Natural killer cell (primary cell): ENCODE results near the gene NFKBIE. TPM values are rescaled to one million over a fixed set of nuclear protein-coding genes. Genes with fewer than 3 reads are reported as not detected.

Experiments
- ATAC-seq, 3 donors: fragments of 150-1000 bp in 2 of 3; fragments of 200-7000 bp in 1 of 3; cut with Tn5 transposase; 1 replicate in 1 of 3; 2 replicates in 2 of 3; pipeline ENCODE4 v1.10.0; 2021; ENCODE audit warnings: mild to moderate bottlenecking in 2 of 3, moderate library complexity in 2 of 3
- DNase-seq, 2 donors: peaks; one replicate each; pipeline versions ENCODE4 v3.0.0 to v3.0.0-alpha.2; 2013 to 2021; ENCODE audit warnings: mixed read lengths in 1 of 2
- H3K27ac ChIP-seq: one replicate; pipeline ENCODE4 v1.5.1; 2013; ENCODE audit warnings: mild to moderate bottlenecking, low read length
- H3K27me3 ChIP-seq: one replicate; pipeline ENCODE4 v1.6.1; 2013; ENCODE audit warnings: low read length; ENCODE audit not compliant: control insufficient read depth, insufficient read depth
- H3K36me3 ChIP-seq: one replicate; pipeline ENCODE4 v1.6.1; 2013; ENCODE audit warnings: low read length; ENCODE audit not compliant: control insufficient read depth, insufficient read depth
- H3K4me1 ChIP-seq: one replicate; pipeline ENCODE4 v1.6.1; 2013; ENCODE audit warnings: low read length; ENCODE audit not compliant: control insufficient read depth, insufficient read depth
- H3K4me3 ChIP-seq: one replicate; pipeline ENCODE4 v1.5.1; 2013; ENCODE audit warnings: low read length
- H3K9me3 ChIP-seq: one replicate; pipeline ENCODE4 v1.6.1; 2013; ENCODE audit warnings: low read length; ENCODE audit not compliant: control insufficient read depth, insufficient read depth
- H3K27ac Mint-ChIP-seq, 2 donors: one replicate each; pipeline ENCODE4 v1.8.0; 2022; ENCODE audit warnings: mild to moderate bottlenecking in 2 of 2, mixed read lengths in 2 of 2, moderate library complexity in 1 of 2
- H3K27me3 Mint-ChIP-seq, 2 donors: one replicate each; pipeline ENCODE4 v1.8.0; 2022; ENCODE audit warnings: low read depth in 2 of 2, mixed read lengths in 2 of 2
- H3K36me3 Mint-ChIP-seq: one replicate; pipeline ENCODE4 v1.8.0; 2022; ENCODE audit warnings: mixed read lengths
- H3K4me1 Mint-ChIP-seq, 2 donors: one replicate each; pipeline ENCODE4 v1.8.0; 2022; ENCODE audit warnings: mixed read lengths in 2 of 2
- H3K4me3 Mint-ChIP-seq: one replicate; pipeline ENCODE4 v1.8.0; 2022; ENCODE audit warnings: mild to moderate bottlenecking, moderate library complexity, mixed read lengths
- H3K9me3 Mint-ChIP-seq, 2 donors: one replicate each; pipeline ENCODE4 v1.8.0; 2022; ENCODE audit warnings: mixed read lengths in 2 of 2
- WGBS: methylation state at CpG from one replicate; pipeline ENCODE4 v1.1.7; 2013; ENCODE audit warnings: missing lambda C conversion rate; ENCODE audit not compliant: insufficient coverage; 5-methylcytosine and 5-hydroxymethylcytosine counted together
- intact Hi-C: fragments of 100-400 bp; cut with micrococcal nuclease; formaldehyde crosslinking; loops from one replicate; pipeline ENCODE4 v1.14.2; 2022
- total RNA-seq, 4 donors: library from RNA; stranded (reverse); fragments of 120-200 nt in 1 of 4; gene quantifications; one replicate each; pipeline versions ENCODE4 v1.2.3 to v1.2.4, GENCODE V29; 2013 to 2022
- TF ChIP-seq, protein P1 (sequence below): fragments of 200-600 bp; IDR thresholded peaks from one replicate; pipeline ENCODE4 v1.8.0; 2022; ENCODE audit warnings: antibody characterized with exemption

The NFKBIE gene
- total RNA-seq, 3 donors from 2014 or later (not counting 1 experiment from before 2014, with no cell fraction given): 44.9 to 61.5 (median 56.4) TPM

DNA sequence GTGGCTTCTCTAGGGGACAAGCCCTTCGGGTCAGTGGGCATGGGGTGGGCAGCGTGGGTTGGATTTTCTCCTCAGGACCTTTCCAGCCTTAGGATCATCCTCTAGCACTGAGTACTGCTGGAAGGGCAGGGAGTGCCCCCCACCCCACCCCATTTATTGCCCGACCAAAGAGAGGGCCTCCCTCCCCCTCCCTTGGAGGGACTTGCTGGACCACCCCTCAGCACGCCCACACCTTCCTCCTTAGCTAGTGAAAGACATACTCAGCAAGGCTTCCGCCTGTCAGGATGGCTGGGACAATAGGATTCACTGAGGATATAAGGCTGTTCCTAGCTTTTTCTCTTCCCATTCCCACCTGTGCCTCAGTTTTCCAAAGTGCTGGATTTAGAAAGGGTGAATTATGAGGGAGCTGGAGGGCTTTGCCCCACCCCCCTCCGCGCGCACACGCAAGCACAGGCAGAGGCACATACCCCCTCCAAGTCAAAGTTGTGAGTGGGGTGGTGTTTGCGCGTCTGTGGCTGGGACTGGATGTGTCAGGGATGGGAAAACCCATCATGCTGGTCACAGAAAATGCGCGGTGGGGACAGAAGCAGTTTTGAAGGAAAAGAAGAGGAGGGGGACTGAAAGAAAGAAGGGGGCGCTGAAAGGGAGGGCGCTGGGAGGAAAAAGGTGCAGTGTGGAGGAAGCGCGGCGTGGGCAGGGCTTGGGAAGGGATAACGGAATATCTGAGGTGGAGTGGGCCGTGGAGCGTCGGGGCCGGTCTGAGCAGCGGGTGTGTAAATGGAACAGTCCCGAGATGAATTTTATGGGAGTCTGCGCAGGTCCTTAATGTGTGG lies 42.6 kb downstream of the NFKBIE start:
- TF ChIP-seq, protein P1, sequence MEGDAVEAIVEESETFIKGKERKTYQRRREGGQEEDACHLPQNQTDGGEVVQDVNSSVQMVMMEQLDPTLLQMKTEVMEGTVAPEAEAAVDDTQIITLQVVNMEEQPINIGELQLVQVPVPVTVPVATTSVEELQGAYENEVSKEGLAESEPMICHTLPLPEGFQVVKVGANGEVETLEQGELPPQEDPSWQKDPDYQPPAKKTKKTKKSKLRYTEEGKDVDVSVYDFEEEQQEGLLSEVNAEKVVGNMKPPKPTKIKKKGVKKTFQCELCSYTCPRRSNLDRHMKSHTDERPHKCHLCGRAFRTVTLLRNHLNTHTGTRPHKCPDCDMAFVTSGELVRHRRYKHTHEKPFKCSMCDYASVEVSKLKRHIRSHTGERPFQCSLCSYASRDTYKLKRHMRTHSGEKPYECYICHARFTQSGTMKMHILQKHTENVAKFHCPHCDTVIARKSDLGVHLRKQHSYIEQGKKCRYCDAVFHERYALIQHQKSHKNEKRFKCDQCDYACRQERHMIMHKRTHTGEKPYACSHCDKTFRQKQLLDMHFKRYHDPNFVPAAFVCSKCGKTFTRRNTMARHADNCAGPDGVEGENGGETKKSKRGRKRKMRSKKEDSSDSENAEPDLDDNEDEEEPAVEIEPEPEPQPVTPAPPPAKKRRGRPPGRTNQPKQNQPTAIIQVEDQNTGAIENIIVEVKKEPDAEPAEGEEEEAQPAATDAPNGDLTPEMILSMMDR: no peak
- H3K4me1 Mint-ChIP-seq: peaks cover 16 to 37% of the 10 kb centered on the region in 2 donors
- H3K27ac ChIP-seq: no peak overlapping the region
- H3K36me3 ChIP-seq: no peaks in the 10 kb centered on the region
- H3K9me3 Mint-ChIP-seq: no peaks in the 10 kb centered on the region
- peak overlapping the region; percentile 78 for H3K4me3 Mint-ChIP-seq
- ATAC-seq (no peak), DNase-seq (no peak)
- H3K9me3 ChIP-seq: no peaks in the 10 kb centered on the region
- 23% methylated on average over 23 of the region's 26 CpGs for WGBS
- H3K27me3 ChIP-seq: no peaks in the 10 kb centered on the region
- no peaks in the 10 kb centered on the region for H3K36me3 Mint-ChIP-seq
- H3K4me3 ChIP-seq: peak overlapping the region; percentile 38
- intact Hi-C loops: loop anchor here (1.0 to 5.0 kb wide), 2 partner anchors 35 to 50 kb away; partner anchors contain the start of gene SLC35B2
- peaks cover 0 to 6% of the 10 kb centered on the region in 2 donors for H3K27me3 Mint-ChIP-seq
- peaks cover 33% of the 10 kb centered on the region for H3K4me1 ChIP-seq
- peak overlapping the region in 1 of 2 donors; percentile 81 for H3K27ac Mint-ChIP-seq

DNA sequence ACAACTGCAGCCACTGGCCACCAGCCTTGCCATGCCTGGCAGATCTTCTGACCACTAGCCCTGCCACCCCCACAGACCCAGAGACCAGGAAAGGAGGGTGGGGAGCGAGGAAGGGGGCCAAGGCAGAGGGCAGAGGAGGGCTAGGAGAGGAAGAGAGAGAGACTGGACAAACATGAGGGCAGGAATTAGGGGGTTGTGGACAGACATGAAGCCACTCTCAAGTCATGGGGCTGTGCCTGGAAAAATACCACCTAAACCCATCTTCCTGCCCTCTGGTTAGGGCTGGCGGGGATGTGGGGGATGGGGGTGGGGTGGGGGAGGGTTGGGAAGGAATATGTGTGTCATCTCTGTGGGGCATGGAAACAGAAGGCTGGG lies 43.4 kb downstream of the NFKBIE start:
- H3K4me3 Mint-ChIP-seq: peak overlapping the region; percentile 10

DNA sequence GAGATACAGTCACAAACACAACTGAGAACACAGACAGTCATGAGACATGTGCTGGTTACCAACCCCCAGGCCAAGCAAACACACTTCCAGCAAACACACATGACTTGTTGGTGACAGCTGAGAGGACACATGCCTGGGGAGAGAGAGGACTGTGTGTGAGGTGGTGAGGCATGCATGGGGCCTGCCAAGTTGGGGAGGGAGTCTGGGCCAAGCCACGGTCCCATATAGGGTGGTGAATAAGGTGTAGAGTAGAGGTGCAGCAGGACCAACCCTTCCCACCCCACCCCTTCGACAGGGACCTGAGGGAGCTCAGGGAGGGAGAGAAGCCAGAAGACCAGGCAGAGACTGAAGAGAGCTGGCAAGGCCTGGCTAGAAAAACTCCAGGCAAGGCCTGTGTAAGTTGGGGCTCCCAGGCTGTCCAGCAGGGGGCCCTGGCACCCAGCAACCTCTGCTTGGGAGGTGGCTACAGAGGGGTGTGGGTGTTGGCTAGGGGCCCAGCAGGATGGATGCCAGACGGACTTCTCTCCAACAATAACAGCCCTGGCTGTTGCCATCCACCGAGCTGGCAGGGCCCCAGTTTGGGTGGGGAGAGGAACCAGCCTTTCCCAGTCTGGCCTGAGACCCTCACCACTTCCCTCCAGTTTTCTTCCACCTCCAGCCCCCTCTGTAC lies 43.9 kb downstream of the NFKBIE start:
- intact Hi-C loops: loop anchor here (1.0 to 5.0 kb wide), 2 partner anchors 16 to 49 kb away; no protein-coding TSS in a partner anchor
- peaks cover 16 to 37% of the 10 kb centered on the region in 2 donors for H3K4me1 Mint-ChIP-seq
- ATAC-seq (peak; percentile 62 to 78 (median 64)), DNase-seq (peak; percentile 61 to 87)
- TF ChIP-seq, protein P1: peak; percentile 80
- Histone ChIP-seq H3K4me3 (no peak overlapping the region), H3K4me1 (peaks cover 33% of the 10 kb centered on the region), H3K36me3 (no peaks in the 10 kb centered on the region), H3K27ac (no peak overlapping the region), H3K9me3 (no peaks in the 10 kb centered on the region), H3K27me3 (no peaks in the 10 kb centered on the region)
- H3K4me3 Mint-ChIP-seq: peak overlapping the region; percentile 37
- H3K27me3 Mint-ChIP-seq: peaks cover 0 to 8% of the 10 kb centered on the region in 2 donors
- H3K27ac Mint-ChIP-seq: peak overlapping the region in 1 of 2 donors; percentile 65
- H3K9me3 Mint-ChIP-seq: no peaks in the 10 kb centered on the region
- no peaks in the 10 kb centered on the region for H3K36me3 Mint-ChIP-seq
- WGBS: 33% methylated on average over 1 of the region's 4 CpGs

More for the DNA sequence above, 43.4 kb downstream of the NFKBIE start:
- Mint-ChIP-seq H3K27me3 (peaks cover 0 to 8% of the 10 kb centered on the region in 2 donors), H3K27ac (peak overlapping the region in 1 of 2 donors; percentile 65), H3K9me3 (no peaks in the 10 kb centered on the region), H3K36me3 (no peaks in the 10 kb centered on the region), H3K4me1 (peaks cover 16 to 37% of the 10 kb centered on the region in 2 donors)
- Histone ChIP-seq H3K9me3 (no peaks in the 10 kb centered on the region), H3K36me3 (no peaks in the 10 kb centered on the region), H3K27me3 (no peaks in the 10 kb centered on the region), H3K4me3 (no peak overlapping the region), H3K27ac (no peak overlapping the region), H3K4me1 (peaks cover 33% of the 10 kb centered on the region)
- DNase-seq (no peak), ATAC-seq (no peak)
- TF ChIP-seq, protein P1: no peak
- WGBS: no CpG with 5 or more reads among the region's 2 CpGs
- intact Hi-C loops: loop anchor here (1.0 to 5.0 kb wide), 2 partner anchors 15 to 50 kb away; no protein-coding TSS in a partner anchor
